GM18505 (cell line): Measurements from ENCODE around the gene SPAG16.
A peak's percentile ranks its signal among the peaks of the same experiment; 100 is the strongest.

Experiments used
- ATAC-seq: cut with Tn5 transposase; IDR thresholded peaks from one replicate; pipeline ENCODE4 v1.9.1; 2021; ENCODE audit not compliant: unreplicated experiment
- POLR2A ChIP-seq: IDR thresholded peaks from 4 replicates; pipeline ENCODE4 v1.6.1; 2011; ENCODE audit warnings: borderline replicate concordance; ENCODE audit not compliant: insufficient read depth, insufficient read length; ENCODE audit errors: extremely low read depth

The SPAG16 gene

GRCh38 chr2:213284105-213285090 lies at the start of gene SPAG16:
Gene SPAG16 (plus strand): TSS chr2:213284464.
- peak; percentile 62 for TF ChIP-seq POLR2A
- ATAC-seq: peak; percentile 99

GRCh38 chr2:213234641-213235040 lies 49.6 kb upstream of the SPAG16 start:
- TF ChIP-seq POLR2A: no peak
- no peak for ATAC-seq

- ATAC-seq: no peak
- no peak for TF ChIP-seq POLR2A
These were observed 48.5 kb upstream of the SPAG16 start for GRCh38 chr2:213235741-213236140.

- TF ChIP-seq POLR2A: no peak
- no peak for ATAC-seq
These were observed 47.0 kb upstream of the SPAG16 start for GRCh38 chr2:213237251-213237650.

GRCh38 chr2:213237787-213238186 lies 46.5 kb upstream of the SPAG16 start:
- peak; percentile 52 for TF ChIP-seq POLR2A
- no peak for ATAC-seq

GRCh38 chr2:213238753-213239495 lies 45.3 kb upstream of the SPAG16 start:
- peak; percentile 47 for ATAC-seq
- peak; percentile 27 for TF ChIP-seq POLR2A

- TF ChIP-seq POLR2A: no peak
These were observed 42.4 kb upstream of the SPAG16 start for GRCh38 chr2:213241817-213242216.

GRCh38 chr2:213242653-213243052 lies 41.6 kb upstream of the SPAG16 start:
- ATAC-seq: no peak
- no peak for TF ChIP-seq POLR2A

More at GRCh38 chr2:213241817-213242216, 42.4 kb upstream of the SPAG16 start:
- ATAC-seq: no peak

GRCh38 chr2:213243189-213244044 lies 40.8 kb upstream of the SPAG16 start:
- TF ChIP-seq POLR2A: no peak
- ATAC-seq: no peak

GRCh38 chr2:213246497-213247281 lies 37.6 kb upstream of the SPAG16 start:
- TF ChIP-seq POLR2A: no peak
- ATAC-seq: no peak

- no peak for TF ChIP-seq POLR2A
- ATAC-seq: no peak
These were observed 36.7 kb upstream of the SPAG16 start for GRCh38 chr2:213247566-213247965.

- ATAC-seq: no peak
- TF ChIP-seq POLR2A: no peak
These were observed 35.6 kb upstream of the SPAG16 start for GRCh38 chr2:213248637-213249036.

GRCh38 chr2:213249502-213249901 lies 34.8 kb upstream of the SPAG16 start:
- no peak for ATAC-seq
- no peak for TF ChIP-seq POLR2A

GRCh38 chr2:213251618-213252017 lies 32.6 kb upstream of the SPAG16 start:
- peak; percentile 74 for ATAC-seq
- no peak for TF ChIP-seq POLR2A
